Activated naive CD4-positive, alpha-beta T cell treated with Interleukin-2 at 50 U/mL for 16 hours (primary cell): ENCODE results near the gene USP16.

Experiments
- DNase-seq: peaks from one replicate; pipeline ENCODE4 v3.0.0-alpha.2; 2020

Gene USP16

DNA sequence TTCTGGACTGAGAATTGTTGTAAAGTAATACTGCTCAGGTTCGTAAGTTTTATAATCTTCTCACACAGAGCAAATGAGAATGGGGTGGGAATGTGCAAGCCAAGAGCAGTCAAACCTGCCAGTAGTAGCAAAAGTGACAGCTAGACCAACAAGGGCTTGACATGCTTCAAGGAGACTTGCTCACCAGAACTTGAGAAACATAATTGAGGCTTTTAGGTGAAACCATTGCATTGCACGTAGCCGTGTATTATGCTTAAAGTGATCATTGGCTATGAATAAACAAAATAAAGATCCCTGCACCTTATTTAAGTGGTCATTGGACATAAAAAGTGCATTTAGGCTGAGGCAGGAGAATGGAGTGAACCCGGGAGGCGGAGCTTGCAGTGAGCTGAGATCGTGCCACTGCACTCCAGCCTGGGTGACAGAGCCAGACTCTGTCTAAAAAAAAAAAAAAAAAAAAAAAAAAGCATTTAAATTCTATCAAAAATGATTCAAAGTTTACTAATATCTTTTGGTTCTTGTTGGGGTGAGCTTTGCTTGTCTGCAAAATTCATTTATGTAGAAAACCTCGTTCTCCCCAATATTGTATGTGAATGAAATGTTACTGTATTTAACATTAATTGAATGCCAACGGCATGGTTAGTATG lies 60.8 kb downstream of the USP16 start:
- DNase-seq, result no peak

DNA sequence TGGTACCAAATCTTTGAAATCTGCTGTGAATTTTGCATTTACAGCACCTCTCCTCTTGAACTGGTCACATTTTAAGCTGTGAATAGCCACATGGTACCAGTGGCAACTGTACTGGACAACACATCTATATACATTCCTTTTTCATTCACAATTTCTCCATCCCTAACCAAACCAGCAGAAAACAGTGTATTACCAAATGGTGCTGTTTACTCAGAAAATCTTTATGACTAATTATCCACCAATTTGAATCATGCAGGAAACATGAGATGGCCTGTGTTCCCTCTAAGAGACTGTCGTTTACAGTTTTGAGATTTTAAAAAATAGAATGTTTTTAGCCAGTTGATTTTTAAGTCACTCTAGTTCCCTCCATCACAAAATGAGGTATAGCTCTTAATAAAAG lies 66.6 kb downstream of the USP16 start:
- no peak for DNase-seq

DNA sequence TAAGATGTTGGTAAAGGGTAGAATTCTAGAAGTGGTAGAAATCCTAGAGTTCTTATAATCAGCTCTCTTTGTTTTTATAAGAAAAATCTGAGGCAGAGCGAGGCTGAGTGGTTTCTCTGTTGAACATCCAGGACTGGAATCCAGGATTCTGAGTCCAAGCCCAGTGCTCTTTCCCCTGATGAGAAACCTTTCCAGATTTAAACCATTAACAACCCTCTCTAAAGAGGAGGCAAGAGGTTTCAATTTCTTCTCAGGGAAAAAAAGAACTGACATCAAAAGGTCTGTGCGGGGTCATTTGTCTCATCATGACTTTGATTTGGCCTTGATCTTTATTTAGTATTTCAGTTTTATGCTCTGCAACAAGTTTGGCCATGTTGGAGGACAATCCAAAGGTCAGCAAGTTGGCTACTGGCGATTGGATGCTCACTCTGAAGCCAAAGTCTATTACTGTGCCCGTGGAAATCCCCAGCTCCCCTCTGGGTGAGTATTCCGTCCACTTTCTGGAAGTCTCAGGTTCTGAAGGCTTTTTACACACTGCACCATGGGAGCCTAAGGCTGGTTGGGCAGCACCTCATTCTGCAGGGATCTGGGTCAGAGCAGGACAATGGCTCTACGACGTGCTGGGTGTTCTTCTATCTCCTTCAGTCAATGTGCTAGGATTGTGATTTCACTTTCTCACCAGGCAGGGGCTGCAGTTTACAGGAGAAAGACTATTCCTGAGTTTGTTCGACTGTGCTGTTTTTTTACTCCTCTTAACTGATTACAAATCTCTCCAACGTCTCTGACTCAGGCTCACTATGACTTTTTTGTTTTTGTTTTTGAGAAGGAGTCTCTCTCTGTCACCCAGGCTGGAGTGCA lies 67.9 kb downstream of the USP16 start:
- DNase-seq, result no peak

DNA sequence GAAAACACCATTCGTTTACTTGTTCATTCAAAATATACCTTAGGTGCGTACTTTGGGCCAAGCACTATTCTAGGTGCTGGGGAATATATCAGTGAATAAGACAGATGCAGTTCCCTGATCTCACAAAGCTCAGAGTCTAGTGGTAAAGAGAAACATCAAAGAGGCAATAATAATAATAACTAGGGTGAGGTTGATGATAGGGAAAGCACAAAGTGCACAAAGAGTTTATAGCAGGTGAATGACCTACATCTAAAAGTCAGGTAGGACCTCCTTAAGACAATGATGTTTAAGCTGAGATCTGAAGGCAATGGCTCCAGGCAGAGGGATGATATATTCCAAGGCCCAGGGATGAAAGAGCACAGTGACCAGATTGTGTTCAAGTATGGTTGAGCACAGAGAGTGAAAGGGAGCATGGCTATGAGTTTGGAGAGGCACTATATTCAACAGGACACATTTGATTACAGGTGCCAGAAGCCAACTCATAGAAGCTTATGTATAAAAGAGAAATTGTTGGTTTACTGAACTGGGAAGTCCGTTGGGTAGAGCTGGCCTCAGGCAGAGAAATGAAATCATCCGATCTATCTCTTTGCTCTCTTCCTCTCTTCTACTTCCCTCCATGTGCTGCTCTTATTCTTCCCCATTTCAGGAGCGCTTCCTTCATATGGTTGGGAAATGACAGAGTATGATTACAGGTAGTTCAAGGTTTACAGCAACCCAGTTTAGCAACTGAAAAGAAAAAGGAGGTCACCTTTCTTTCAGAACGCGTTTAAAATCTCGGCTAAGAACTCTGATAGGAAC lies 71.9 kb downstream of the USP16 start:
- no peak for DNase-seq

DNA sequence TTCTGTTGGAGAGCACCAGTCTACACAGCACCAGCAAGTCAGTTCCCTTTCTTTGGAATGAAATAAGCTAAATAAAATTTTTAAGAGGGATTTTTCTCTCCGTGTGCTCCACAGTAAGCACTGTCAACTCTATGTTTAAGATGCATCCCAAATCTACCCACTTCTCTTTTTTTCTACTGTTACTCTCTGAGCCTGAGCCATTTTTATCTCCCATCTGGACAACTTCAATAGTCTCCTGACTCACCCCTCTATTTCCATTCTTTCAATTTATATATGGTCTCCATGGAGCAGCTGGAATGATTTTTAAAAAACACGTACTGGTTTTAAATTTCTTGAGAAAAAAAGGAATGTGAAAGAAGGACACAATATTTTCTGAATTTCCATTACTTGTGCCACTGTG lies 73.7 kb downstream of the USP16 start:
- DNase-seq, result no peak

DNA sequence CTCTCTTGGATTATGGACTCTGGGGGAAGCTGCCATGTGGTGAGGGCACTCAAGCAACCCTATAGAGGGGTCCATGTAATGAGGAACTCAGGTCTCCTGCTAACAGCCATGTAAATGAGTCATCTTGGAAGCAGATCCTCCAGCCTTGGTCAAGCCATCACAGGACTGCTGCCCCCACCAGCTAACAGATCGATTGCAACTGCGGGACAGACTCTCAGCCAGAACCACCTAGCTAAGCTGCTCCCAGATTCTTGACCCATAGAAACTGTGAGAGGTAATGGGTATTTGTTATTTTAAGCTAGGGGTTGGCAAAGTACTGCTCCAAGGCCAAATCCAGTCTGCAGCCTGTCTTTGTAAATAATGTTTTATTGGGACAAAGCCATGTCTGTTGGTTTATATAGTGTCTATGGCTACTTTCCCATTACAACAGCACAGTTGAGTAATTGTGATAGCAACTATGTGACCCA lies 78.4 kb downstream of the USP16 start:
- DNase-seq, result no peak
